ENCODE measurements around the gene VIPR2.

VIPR2 gene

DNA sequence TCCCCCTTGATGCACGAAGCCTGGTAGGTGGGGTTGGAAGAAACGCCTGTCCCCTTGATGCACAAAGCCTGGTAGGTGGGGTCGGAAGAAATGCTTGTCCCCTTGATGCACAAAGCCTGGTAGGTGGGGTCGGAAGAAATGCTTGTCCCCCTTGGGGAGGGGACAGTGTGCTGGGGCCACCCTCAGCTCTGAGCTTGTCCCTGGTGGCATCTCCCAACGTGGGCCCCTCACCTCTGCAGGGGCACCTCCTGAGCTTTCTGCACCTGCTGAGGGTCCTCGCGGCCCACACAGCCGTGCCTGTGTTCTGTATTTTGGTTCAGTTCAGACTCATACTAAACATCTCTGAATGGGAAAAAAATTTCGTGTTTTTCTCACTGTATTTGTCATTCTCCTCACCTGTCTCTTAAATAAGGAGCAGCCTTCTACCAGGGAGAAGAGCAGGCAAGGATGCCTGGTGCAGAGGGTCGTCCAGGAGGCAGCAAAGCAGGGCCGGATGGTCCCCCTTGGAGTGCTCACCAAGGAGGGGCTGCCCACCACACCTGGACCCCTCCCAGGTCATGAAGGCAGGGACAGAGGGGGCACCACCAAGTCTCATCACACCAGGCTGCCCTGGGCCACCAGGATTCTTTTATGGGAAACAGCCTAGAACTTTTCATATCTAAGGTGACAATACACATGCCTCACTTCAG is 24.7 kb downstream of the VIPR2 start:
- DNase-seq (ENCODE audit: low spot score), result no peak

DNA sequence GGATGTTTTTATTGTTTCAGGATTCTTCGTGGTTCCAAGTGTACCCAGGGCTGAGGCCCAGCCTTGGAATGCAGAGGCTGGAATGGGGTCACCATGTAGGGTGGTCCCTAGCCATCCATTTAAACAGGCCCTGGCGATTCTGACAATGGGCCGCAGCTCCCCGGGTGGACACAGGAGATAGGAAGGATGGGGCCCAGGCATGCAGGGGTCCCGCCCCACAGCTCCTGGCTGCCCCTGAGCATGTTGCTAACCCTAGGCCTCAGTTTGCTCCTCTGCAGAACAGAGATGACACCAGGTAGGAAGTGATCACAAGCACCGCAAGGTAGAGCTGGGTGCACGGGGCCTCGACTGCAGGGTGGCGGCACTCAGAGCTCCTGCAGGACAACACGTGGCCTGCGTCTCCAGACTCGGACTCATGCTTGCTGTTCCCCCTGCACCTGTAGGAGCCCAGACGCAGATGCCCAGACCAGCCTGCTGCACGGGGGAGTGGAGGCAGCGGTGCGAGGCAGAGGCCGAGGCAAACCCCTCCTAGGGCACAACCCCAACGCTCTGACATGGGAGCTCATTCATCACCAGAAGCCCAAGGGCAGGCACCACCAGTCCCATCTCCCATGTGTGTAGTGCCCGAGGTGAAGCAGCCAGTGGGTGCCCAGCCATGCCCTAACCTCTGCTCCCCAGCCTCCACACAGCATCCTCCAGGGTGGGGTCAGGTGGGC is 25.5 kb downstream of the VIPR2 start:
- no peak for DNase-seq (ENCODE audit: low spot score)

DNA sequence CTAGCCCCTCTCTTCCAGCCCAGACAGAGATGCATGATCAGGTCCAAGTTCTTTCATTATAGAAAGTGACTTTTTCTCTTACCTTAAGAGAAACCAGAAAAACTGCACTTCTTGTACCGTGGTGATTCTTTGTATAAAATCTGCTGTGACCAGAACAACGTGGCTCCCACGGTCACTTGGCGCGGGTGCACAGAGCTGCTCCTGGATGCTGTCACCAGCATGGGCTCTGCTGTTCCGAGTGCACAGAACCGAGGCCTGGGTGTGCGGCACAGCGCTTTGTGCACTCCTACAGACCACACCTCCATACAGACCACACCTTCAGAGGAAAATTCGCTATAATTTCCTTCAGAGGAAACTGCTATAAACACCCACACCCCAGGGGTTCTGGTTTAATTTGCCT is 26.0 kb downstream of the VIPR2 start:
- DNase-seq (ENCODE audit: low spot score), result no peak

DNA sequence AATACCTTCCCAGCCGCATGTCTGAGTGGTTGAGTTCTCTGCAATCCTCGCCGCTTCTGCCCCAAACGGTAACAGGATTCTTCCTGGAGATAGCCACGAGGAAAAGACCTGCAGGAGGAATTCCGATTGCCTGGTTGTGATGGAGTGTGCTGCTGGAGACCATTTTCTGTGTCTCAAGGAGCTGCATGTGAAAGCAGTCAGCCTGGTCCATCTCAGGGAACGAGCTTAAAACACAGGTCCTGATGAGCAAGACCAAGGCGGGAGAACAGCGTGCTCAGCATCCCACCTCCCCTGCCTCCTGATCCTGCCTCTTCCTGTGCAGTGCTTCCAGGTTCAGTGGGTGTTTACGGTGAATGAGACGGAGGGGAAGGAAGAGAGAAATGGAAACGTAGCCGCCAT is 26.5 kb downstream of the VIPR2 start:
- DNase-seq (ENCODE audit: low spot score), result no peak

DNA sequence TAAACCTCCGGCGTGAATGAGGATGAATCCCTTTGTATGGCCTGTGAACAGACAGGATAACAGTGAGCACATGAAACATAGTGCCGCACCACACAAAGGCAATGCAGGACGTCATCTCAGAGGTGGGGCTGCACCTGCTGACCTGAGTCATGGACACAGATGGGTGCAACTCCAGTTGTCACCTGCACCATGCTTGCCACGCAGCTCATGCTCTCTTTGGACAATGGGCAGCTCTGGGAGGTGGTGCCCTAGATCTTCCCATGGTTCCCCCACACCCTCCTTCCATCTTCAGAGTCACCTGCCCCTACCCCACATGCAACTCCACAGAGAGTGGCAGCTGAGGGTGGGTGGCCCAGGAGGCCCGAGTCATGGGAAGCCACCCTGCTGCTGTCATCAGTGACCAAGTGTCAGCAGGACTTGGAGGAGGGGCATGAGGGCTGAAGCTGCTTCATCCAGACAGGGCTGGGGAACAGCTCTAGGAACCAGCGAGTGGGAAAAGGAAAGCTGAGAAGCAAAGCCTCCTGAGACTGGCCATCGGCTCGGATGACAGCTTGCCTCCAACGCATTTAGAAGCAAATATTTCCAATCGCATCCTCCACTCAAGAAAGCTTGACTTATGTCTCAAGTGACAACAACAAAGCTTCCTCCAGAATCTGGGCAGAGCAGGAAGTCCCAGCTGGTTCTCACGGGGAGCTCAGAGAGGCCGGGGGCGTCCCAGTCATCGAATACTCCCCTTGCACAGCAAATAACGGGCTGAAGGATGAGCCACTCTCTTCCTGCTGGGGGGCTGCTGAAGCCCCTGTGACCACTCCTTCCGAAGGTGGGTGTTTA is 27.1 kb downstream of the VIPR2 start:
- no peak for DNase-seq (ENCODE audit: low spot score)

DNA sequence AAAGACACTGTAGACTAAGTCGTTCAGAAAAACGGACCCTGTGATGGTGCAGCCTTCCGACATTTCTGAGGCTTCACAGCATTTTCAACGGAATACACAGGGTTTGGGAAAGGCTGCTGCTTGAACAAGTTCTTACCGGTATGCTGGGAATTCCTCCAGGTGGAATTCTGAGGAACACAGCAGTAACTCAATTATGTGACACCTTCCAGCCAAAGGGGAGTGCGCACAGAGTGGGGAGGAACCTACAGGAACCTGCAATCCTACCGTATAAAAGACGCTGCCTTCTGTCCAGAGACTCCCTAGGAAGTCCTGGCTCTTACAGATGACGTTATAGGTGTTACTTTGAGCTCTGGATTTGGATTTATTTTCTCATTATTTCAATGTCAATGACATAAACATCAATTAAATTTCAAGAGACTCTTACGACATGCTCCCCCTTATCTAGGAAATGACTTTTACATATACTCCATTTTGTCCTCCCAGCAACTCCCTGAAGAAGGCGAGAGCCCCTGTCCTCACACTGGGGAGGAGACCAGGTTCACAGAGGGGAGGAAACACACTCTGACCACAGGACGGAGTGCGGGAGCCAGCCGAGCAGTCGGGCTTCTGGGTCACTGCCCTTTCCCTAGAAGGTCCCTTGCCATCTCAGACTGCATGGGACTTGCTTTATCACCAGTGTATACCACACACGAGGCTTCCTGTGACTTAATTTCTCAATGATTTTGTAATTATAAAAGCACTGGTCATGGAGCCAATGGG is 27.9 kb downstream of the VIPR2 start:
- DNase-seq (ENCODE audit: low spot score), result no peak

DNA sequence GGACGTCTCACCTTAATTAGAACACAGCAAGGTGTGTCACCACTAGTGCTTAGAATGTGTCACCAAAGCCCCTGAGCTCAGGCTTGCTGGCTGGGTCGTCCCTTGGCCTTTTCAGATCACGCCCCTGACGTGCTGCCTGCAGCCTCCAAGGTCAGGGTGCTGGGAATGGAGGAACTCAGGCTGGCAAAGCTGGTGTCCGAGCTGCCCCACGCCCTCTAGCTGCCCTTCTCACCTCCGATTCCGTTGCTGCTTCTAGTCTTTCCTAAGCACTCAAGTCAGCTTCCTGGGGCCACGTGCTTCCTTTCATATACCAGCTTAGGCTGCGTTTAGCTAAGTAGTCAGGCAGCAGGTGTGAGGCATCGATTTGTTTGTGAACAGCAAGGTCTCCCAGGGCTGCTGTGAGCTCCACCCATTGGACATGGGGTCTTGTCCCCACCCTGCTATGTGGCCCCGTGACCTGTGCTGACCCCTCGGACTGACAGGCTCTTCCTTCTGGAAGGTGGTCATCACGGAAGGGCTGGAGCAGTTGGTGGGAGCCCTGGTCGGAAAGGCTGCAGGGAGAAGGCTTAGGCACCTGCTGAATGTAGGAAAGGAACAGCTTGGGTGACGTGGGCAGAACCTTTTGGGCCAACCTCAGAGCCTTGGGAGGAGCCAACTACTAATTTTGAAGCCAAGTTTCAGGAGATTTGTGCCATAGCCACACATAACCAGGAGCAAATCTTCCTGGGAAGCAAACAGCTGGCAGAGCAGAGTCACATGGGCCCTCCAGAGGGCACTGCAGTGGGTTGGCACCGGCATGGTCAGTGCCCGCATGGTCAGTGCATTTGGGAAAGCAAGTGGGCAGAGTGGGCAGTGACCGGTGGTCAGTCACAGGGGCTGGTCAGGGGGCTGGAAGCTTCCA is 28.8 kb downstream of the VIPR2 start:
- no peak for DNase-seq (ENCODE audit: low spot score)

DNA sequence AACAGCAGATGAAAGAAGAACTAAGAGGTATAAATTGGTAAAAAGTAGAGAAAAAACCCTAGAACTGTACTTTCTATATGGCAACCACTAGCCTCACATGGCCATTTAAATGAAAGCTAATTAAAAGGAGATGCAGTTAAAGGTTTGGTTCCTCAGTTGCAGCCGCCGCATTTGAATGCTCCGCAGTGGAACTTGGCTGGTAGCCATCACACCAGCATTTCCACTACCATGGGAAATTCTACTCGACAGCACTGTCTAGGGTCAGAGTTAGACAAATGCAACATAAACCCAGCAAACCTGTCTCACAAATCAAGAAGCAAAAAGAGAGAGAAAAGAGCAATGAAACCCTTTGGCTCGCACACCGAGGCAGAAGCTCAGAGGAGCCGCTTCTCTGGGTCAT is 29.7 kb downstream of the VIPR2 start:
- DNase-seq (ENCODE audit: low spot score), result no peak

DNA sequence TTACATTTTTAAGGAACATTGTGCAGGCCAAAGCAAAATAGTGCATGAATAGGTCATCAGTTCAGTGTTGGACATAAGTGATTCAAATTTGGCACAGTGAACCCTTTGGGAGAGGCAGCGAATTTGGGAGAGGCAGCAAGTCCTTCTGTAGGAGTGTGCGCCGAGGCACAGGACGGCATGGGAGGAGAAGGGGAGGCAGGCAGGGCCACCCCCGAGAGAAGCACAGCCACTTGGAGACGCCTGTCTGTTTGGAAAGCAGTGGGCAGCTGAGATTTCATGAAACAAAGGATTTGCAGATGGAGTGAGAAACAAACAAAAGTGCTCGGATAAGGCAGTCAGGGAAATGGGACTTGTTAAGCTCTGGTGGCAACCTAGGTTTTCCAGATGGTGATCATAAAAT is 30.6 kb downstream of the VIPR2 start:
- no peak for DNase-seq (ENCODE audit: low spot score)

DNA sequence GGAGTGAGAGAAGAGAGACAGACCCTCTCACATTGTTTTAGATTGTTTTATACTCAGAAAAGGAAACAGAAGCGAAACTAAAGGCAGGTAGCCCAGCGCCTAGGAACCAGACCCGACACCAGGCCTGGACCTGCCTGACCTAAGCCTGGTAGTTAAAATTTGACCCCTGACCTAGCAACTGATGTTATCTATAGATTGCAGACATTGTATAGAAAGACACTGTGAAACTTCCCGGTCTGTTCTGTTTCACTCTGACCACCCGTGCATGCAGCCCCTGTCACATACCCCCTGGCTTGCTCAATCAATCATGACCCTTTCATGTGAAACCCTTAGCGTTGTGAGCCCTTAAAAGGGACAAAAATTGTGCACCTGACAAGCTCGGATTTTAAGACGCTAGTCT is 31.6 kb downstream of the VIPR2 start:
- no peak for DNase-seq (ENCODE audit: low spot score)

DNA sequence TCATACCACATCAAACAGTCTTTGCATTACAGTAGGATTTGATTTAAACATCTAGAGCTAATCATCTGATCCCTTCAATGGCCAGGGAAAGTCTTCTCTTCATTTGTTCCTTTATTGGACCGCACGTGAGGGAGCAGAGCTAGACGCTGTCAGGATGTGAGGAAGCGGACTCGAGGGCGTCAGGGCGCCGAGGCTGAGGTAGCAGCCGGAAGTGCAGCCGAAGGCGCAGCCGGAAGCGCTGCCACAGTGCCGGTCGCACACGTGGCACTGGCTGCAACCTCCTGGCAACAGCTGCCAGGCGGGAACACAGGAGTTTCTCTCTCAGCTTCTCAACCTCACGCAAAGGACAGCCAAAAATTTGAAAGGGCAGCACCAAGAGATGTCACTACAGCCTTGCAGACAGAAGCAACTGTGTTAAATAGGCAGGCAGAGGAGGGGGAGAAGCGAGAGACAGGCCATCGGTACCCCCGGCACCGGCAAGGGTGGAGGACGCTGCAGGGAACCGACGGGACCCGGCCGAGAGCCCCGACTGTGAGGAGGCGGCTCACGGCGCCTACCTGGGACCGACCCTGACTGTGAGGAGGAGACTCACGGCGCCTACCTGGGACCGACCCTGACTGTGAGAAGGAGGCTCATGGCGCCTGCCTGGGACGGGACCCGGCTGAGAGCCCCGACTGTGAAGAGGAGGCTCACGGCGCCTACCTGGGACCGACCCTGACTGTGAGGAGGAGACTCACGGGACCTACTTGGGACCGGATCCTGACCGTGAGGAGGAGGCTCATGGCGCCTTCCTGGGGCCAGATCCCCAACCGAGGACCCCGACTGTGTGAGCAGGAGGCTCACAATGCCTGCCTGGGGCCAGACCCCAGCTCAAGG is 32.3 kb downstream of the VIPR2 start:
- no peak for DNase-seq (ENCODE audit: low spot score)

DNA sequence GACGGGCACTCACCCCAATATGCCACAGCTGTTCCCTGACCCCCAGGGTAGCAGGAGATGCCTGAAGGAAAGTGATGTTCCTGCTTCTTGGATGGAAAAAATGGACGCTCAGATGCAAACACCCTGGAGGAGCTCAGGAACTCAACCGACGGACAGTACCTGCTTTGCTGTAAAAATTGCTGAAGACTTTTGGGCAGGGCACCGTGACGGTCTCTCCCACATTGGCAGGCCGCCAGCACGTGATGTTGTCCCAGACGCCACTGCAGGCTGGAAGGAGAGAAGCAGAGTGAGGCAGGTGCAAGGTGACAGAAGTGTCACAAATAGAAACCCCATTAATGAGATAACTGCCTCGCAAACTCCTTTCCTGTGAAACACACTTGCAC is 35.0 kb downstream of the VIPR2 start:
- DNase-seq (ENCODE audit: low spot score), result no peak

DNA sequence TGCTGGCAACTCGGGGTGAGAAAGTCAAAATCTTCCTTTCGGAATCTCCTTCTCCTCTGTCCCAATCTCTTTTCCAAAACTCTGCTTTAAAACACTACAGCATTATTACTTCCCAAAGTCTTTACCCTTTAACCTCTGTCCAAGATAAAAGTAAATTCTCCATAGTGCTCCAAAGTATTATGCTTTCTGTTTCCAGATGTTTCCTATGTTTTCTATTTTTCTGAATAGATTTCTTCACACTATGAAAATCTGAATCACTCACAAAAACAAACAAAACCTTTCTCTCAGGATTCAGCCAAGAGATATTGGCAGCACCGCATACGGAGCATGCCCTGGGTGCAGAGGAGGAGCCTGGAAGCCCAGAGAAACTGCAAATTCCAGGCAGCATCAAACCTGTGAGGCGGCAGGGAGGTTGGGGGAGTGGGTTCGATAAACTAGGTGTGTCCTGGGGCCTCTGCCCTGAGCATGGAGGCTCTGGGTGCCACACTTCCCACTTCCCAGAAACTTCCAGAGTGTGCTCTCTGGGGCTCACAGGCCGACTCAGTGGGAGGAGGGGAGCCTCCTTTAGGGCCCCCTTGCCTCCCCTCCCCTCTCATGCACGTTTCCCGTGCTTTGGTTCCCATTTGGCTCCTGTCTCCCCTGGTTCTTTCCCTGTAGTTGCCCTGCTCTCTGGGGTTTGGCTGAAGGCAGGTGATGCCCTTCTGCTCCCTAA is 35.6 kb downstream of the VIPR2 start:
- DNase-seq (ENCODE audit: low spot score), result no peak

DNA sequence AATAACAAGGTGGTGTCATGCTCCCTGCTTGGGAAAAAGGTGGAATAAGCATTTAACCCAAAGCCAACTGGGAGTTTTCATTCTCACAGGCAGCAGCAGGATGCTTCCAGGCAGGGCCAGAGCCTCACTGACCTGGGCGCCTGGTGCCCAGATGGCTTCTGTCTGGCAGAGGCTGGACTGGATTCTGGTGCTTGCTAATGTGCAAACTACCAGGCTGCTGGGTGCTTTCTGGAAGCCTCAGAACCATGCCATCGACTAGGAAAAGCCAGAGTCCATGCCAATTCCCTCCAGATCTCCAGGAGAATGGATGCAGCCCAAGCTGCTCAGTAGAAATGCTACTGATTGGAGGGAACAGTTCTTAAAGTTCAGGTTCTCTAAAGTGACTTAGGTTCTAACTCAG is 36.2 kb downstream of the VIPR2 start:
- DNase-seq (ENCODE audit: low spot score), result no peak

DNA sequence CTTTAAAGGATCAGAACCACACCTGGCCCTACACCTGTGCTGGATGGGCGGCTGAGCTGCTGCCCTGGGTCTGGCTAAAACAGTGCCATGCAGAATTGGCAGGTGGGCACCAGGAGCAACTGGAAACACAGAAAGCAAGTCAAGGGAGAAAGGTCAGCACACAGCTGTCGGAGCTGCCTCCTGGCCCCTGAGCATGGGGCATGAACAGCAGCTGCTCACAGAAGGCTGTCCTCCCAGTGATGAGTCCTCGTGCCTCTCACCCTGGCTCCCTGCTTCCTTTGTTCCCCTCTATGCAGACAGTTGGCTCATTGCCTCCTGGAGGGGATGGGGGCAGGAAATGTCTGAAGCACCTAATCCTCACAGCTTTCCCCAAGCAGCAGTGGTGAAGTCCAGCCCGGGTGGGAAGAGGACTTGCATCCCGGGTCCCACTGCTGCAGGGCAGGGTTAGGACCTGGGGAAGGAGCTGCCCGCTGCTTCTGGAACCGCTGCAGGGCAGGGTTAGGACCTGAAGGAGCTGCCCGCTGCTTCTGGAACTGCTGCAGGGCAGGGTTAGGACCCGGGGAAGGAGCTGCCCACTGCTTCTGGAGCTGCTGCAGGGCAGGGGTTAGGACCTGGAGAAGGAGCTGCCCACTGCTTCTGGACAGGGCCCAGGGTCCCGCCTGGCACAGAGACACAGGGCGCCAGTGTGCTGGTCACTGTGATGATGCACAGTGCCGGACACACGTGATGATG is 37.3 kb downstream of the VIPR2 start:
- no peak for DNase-seq (ENCODE audit: low spot score)

DNA sequence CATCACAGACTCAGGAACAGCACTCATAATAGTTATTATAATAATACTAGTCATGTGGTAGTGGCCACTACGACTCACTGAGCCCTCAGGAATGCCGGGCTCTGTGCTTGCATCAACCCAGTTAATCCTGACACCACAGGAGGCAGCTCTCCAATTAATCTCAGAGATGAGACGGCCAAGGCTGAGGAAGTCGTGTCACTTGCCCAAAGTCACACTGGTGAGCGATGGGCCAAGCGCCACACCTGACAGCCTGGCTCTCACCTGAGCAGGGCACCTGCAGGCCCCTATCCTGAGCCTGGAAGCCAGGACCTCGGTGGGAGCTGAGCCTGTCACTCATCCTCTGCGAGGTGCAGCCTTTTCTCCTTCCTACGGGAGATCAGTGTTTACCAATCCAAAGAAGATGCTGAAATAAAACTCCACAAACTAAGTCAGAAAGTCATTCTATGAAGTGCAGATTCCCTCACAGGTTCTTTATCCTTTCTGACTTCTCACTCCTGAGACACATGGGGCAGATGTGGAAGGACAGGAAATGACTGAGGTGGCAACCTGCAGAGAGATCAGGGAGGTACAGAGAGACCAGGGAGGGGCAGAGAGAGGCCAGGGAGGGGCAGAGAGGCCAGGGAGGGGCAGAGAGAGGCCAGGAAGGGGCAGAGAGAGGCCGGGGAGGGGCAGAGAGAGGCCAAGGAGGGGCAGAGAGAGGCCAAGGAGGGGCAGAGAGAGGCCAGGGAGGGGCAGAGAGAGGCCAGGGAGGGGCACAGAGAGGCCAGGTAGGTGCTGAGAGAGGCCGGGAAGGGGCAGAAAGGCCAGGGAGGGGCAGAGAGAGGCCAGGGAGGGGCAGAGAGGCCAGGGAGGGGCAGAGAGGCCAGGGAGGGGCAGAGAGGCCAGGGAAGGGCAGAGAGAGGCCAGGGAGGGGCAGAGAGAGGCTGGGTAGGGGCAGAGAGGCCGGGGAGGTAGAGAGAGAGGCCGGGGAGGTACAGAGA is 38.5 kb downstream of the VIPR2 start:
- DNase-seq (ENCODE audit: low spot score), result no peak

DNA sequence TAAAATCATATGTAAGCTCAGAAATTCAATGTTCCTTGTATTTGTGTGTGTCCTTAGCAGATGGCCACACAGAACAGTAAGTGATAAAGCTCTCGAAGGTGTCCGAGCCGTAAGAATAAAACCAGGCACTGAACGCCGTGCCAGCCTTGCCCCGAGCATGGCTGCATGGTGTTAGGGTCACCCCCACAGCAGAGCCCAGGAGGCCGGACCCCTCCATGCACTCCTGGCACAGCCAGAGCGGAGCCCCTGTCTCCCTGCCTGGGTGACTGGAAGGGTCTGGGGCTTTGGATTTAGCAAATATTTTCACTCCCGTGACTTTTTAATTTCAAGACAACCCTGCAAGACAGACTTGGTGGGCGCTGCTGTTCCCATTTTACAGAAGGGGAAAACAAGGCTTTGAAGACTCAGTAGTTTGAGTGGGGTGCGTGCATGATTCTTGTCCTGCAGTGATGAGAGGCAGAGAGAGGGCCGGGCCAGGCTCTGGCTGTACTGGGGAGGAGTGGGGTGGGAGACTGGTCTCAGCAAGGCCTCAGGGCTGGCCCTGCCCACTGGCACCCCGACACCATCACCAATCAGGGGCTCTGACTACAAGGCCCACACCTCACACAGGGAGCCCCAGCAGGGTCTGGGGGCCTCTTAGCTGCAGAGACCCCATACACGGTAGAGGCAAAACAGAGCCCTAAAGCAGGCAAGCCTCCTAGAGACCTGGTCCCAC is 39.4 kb downstream of the VIPR2 start:
- no peak for DNase-seq (ENCODE audit: low spot score)

Measured in hematopoietic multipotent progenitor cell treated with erythropoietin and hydrocortisone succinate and interleukin-3 and kit ligand, for 15 days (in vitro differentiated cells).